ENCODE data around the gene ESPN.

Gene ESPN

GRCh38 chr1:6409053-6409452 lies 15.5 kb upstream of the ESPN start:
- no peak for DNase-seq

- DNase-seq: no peak
Measured at GRCh38 chr1:6409733-6410132, 14.8 kb upstream of the ESPN start.

GRCh38 chr1:6410248-6410893 lies 14.2 kb upstream of the ESPN start:
- no peak for DNase-seq

- DNase-seq: no peak
Measured at GRCh38 chr1:6412896-6413295, 11.7 kb upstream of the ESPN start.

GRCh38 chr1:6414443-6414844 lies 10.1 kb upstream of the ESPN start:
- peak; percentile 20 for DNase-seq

- no peak for DNase-seq
Measured at GRCh38 chr1:6414881-6415626, 9.5 kb upstream of the ESPN start.

GRCh38 chr1:6416295-6416656 lies 8.3 kb upstream of the ESPN start:
- DNase-seq: no peak

- DNase-seq: no peak
Measured at GRCh38 chr1:6416906-6417305, 7.7 kb upstream of the ESPN start.

- no peak for DNase-seq
Measured at GRCh38 chr1:6417961-6418667, 6.5 kb upstream of the ESPN start.

- DNase-seq: no peak
Measured at GRCh38 chr1:6418668-6419396, 5.7 kb upstream of the ESPN start.

- no peak for DNase-seq
Measured at GRCh38 chr1:6419397-6419803, 5.2 kb upstream of the ESPN start.

- no peak for DNase-seq
Measured at GRCh38 chr1:6419804-6420453, 4.6 kb upstream of the ESPN start, which contains the start of gene HES2. Gene HES2, minus strand, starts transcription at chr1:6419919. Its CDS starts 99 bp downstream, at chr1:6419820.

- no peak for DNase-seq
Measured at GRCh38 chr1:6420454-6421042, 4.0 kb upstream of the ESPN start.

- no peak for DNase-seq
Measured at GRCh38 chr1:6421266-6421665, 3.3 kb upstream of the ESPN start.

GRCh38 chr1:6423321-6423999 lies 1.1 kb upstream of the ESPN start:
- peak; percentile 67 for DNase-seq

- no peak for DNase-seq
Measured at GRCh38 chr1:6424000-6424565, 493 bp upstream of the ESPN start.

- DNase-seq: no peak
Measured at GRCh38 chr1:6425658-6426057, 1.1 kb downstream of the ESPN start.

- DNase-seq: no peak
Measured at GRCh38 chr1:6426277-6426971, 1.8 kb downstream of the ESPN start.

GRCh38 chr1:6426972-6427350 lies 2.4 kb downstream of the ESPN start:
- DNase-seq: no peak

GRCh38 chr1:6427441-6428390 lies 3.1 kb downstream of the ESPN start:
- DNase-seq: no peak

Data from CD4-positive, alpha-beta T cell treated with Interleukin-4 for 4 hours (primary cell).